SH-SY5Y (cell line): ENCODE results near the gene NOP56.

ENCODE experiments used
- GATA2 ChIP-seq: IDR thresholded peaks from 2 replicates; pipeline ENCODE4 v1.6.1; 2011; ENCODE audit warnings: mild to moderate bottlenecking, low read depth, low read length
- GATA3 ChIP-seq: IDR thresholded peaks from 2 replicates; pipeline ENCODE4 v1.6.1; 2011; ENCODE audit warnings: low read depth, mild to moderate bottlenecking, low read length, moderate library complexity

GRCh38 chr20:2651772-2652723 is at the start of gene NOP56:
- TF ChIP-seq GATA3 = no peak
- TF ChIP-seq GATA2 = no peak
